GM12892 (cell line): ENCODE results near the gene SELP.

Source experiments
- POLR2A ChIP-seq: IDR thresholded peaks from 2 replicates; pipeline ENCODE4 v1.6.1; 2011; ENCODE audit warnings: low read depth, low read length, control low read depth
- POLR2AphosphoS5 ChIP-seq: IDR thresholded peaks from 2 replicates; pipeline ENCODE4 v1.6.1; 2011; ENCODE audit warnings: low read depth, low read length, control low read depth

DNA sequence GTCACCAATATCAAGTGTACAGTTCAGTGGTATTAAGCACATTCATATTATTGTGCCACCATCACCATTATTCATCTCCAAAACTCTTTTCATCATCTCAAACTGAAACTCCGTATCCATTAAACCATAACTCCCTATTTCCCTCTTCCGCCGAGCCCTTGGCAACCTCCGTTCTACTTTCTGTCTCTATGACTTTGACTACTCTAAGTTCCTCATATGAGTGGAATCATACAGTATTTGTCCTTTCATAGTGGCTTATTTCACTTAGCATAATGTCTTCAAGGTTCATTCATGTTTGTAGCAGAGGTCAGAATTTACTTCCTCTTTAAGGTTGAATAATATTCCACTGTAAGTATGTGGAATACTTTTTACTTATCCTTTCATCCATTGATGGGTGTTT is 21.7 kb downstream of the SELP start:
- TF ChIP-seq POLR2A = no peak
- TF ChIP-seq POLR2AphosphoS5 = no peak
